IPS DF 6.9 (cell line): ENCODE results near the gene CHCHD5.
"Not testable (repeated sequence)": the region's sequence is repeated elsewhere in the genome, so short reads cannot be mapped to it uniquely, and the experiment has no call there.

Experiments used
- DNase-seq: peaks from one replicate; pipeline ENCODE4 v3.0.0-alpha.2; 2013; ENCODE audit warnings: low read depth, low spot score
- H3K27ac ChIP-seq: one replicate; pipeline ENCODE4 v1.5.1; 2013; ENCODE audit warnings: low read length, control low read depth
- H3K27me3 ChIP-seq: 2 replicates; pipeline ENCODE4 v1.6.1; 2013; ENCODE audit warnings: mild to moderate bottlenecking, low read length; ENCODE audit not compliant: control insufficient read depth, insufficient read depth
- H3K36me3 ChIP-seq: 2 replicates; pipeline ENCODE4 v1.6.1; 2013; ENCODE audit warnings: low read length; ENCODE audit not compliant: control insufficient read depth, insufficient read depth
- H3K4me1 ChIP-seq: 2 replicates; pipeline ENCODE4 v1.6.1; 2013; ENCODE audit warnings: low read length; ENCODE audit not compliant: control insufficient read depth, insufficient read depth
- H3K4me3 ChIP-seq: 2 replicates; pipeline ENCODE4 v1.5.1; 2013; ENCODE audit warnings: mild to moderate bottlenecking, low read length
- H3K9me3 ChIP-seq: 2 replicates; pipeline ENCODE4 v1.6.1; 2013; ENCODE audit warnings: low read length, inconsistent platforms; ENCODE audit not compliant: control insufficient read depth, insufficient read depth
- whole genome bisulfite sequencing: extraction: QIAGEN DNeasy Blood & Tissue Kit; methylation state at CpG from one replicate; pipeline ENCODE4 v1.1.7; 2013; ENCODE audit warnings: mixed read lengths, missing lambda C conversion rate; ENCODE audit not compliant: insufficient read length, insufficient coverage; 5-methylcytosine and 5-hydroxymethylcytosine counted together

The CHCHD5 gene

DNA sequence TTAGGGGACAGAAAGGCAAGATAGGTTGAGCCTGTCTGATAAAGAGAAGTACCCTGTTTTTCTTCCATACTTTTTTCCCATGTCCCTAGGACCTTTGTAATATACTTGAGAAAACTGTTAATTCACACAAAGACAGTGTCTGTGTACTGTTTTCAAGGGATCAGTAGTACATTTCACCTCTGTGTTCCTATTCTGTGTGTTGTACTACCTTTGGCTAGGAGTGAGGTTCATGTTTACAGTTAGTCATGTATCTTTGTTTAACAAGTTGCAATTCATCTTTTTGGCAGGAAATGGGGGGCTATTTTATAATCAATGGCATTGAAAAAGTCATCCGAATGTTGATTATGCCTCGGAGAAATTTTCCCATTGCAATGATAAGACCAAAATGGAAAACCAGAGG lies 35.4 kb upstream of the CHCHD5 start:
- no CpG with 5 or more reads among the region's 2 CpGs for WGBS
- no peak overlapping the region for H3K4me3 ChIP-seq
- no peaks in the 10 kb centered on the region for H3K27me3 ChIP-seq
- no peaks in the 10 kb centered on the region for H3K4me1 ChIP-seq
- no peak overlapping the region for H3K27ac ChIP-seq
- H3K36me3 ChIP-seq, result peaks cover 18% of the 10 kb centered on the region; the same call in 1 of the 2 replicates
- H3K9me3 ChIP-seq, result no peaks in the 10 kb centered on the region
- DNase-seq, result no peak

GRCh38 chr2:112566104-112566503 lies 18.3 kb upstream of the CHCHD5 start:
- WGBS, result no CpG with 5 or more reads among the region's 3 CpGs
- H3K36me3 ChIP-seq, result peaks cover 26% of the 10 kb centered on the region; the same call in 1 of the 2 replicates
- H3K27ac ChIP-seq, result no peak overlapping the region
- no peaks in the 10 kb centered on the region for H3K27me3 ChIP-seq
- H3K4me1 ChIP-seq, result no peaks in the 10 kb centered on the region; the same call in 1 of the 2 replicates
- no peaks in the 10 kb centered on the region for H3K9me3 ChIP-seq
- H3K4me3 ChIP-seq, result no peak overlapping the region
- no peak for DNase-seq

- H3K4me3 ChIP-seq, H3K27ac ChIP-seq, H3K4me1 ChIP-seq, H3K9me3 ChIP-seq, H3K27me3 ChIP-seq, DNase-seq: not testable (repeated sequence)
- H3K36me3 ChIP-seq, result peaks cover 26% of the 10 kb centered on the region; the same call in 1 of the 2 replicates
- no CpG with 5 or more reads among the region's 5 CpGs for WGBS
These were observed 17.9 kb upstream of the CHCHD5 start for GRCh38 chr2:112566508-112566907.

DNA sequence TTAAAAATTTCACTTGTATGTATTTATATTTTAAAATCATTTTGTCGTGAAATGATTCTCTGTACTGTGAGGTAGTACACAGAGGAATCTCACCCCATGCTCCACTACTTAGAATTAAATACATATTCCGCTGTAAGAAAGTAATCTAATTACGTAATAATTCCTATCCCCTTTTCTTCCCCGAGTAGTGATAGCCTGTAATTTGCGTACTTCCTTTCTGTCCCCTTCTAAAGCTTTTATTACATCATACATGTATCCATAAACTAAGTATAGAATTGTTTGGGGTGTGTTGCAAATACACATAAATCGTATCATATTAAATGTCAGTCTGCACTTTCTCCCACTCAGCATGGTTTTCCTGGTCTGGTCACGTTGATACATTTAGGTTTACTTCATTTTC lies 12.4 kb upstream of the CHCHD5 start:
- Histone ChIP-seq H3K9me3 (no peaks in the 10 kb centered on the region), H3K36me3 (peaks cover 33% of the 10 kb centered on the region; the same call in 1 of the 2 replicates), H3K4me3 (no peak overlapping the region), H3K27me3 (no peaks in the 10 kb centered on the region), H3K4me1 (no peaks in the 10 kb centered on the region), H3K27ac (no peak overlapping the region)
- DNase-seq, result no peak
- WGBS, result 100% methylated on average over 4 of the region's 7 CpGs

- no peaks in the 10 kb centered on the region for H3K27me3 ChIP-seq
- DNase-seq, result no peak
- no CpG with 5 or more reads among the region's 5 CpGs for WGBS
- H3K36me3 ChIP-seq, result peaks cover 22% of the 10 kb centered on the region; the same call in 1 of the 2 replicates
- H3K27ac ChIP-seq, result no peak overlapping the region
- H3K4me1 ChIP-seq, result no peaks in the 10 kb centered on the region
- H3K9me3 ChIP-seq, result no peaks in the 10 kb centered on the region
- H3K4me3 ChIP-seq, result no peak overlapping the region
These were observed 6.7 kb upstream of the CHCHD5 start for GRCh38 chr2:112577756-112578155.

DNA sequence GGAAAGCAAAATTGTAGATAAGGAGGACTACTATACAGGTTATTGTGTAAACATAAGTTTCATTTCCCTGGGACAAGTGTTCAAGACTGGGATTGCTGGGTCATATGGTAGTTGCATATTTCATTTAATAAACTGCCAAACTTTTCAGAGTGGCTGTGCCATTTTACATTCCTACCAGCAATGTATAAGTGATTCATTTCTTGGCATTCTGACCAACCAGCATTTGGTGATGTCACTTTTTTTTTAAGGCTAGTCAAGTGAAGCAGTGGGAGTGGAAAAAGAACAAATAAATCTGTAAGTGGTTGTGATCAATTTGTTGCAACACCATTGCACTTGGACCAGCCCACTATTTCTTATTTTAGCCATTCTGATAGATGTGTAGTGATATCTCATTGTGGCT lies 5.2 kb upstream of the CHCHD5 start:
- Histone ChIP-seq H3K4me1 (no peaks in the 10 kb centered on the region), H3K27me3 (no peaks in the 10 kb centered on the region), H3K36me3 (peaks cover 14% of the 10 kb centered on the region; the same call in 1 of the 2 replicates), H3K27ac (no peak overlapping the region), H3K4me3 (no peak overlapping the region), H3K9me3 (no peaks in the 10 kb centered on the region)
- no peak for DNase-seq

DNA sequence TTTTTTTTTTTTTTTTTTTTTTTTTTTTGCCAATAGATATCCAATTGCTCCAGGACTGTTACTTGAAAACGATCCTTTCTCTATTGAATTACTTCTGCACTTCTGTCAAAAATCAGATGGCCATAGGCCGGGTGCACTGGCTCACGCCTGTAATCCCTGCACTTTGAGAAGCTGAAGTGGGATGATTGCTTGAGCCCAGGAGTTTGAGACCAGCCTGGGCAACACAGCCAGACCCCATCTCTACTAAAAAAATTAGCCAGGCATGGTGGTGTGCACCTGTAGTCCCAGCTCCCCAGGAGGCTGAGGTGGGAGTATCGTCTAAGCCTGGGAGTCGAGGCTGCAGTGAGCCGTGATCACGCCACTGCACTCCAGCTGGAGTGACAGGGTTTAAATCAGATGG lies 4.3 kb upstream of the CHCHD5 start:
- H3K9me3 ChIP-seq, result no peaks in the 10 kb centered on the region
- H3K27ac ChIP-seq, result no peak overlapping the region
- no peaks in the 10 kb centered on the region for H3K27me3 ChIP-seq
- no peak for DNase-seq
- WGBS, result no CpG with 5 or more reads among the region's 7 CpGs
- peaks cover 8% of the 10 kb centered on the region; the same call in 1 of the 2 replicates for H3K36me3 ChIP-seq
- H3K4me3 ChIP-seq, result no peak overlapping the region
- H3K4me1 ChIP-seq, result no peaks in the 10 kb centered on the region

GRCh38 chr2:112582314-112582746 lies 2.1 kb upstream of the CHCHD5 start:
- DNase-seq, result no peak
- Histone ChIP-seq H3K27me3 (no peaks in the 10 kb centered on the region), H3K27ac (no peak overlapping the region), H3K4me1 (no peaks in the 10 kb centered on the region), H3K9me3 (no peaks in the 10 kb centered on the region), H3K36me3 (peaks cover 5% of the 10 kb centered on the region), H3K4me3 (no peak overlapping the region)
- no CpG with 5 or more reads among the region's 10 CpGs for WGBS

DNA sequence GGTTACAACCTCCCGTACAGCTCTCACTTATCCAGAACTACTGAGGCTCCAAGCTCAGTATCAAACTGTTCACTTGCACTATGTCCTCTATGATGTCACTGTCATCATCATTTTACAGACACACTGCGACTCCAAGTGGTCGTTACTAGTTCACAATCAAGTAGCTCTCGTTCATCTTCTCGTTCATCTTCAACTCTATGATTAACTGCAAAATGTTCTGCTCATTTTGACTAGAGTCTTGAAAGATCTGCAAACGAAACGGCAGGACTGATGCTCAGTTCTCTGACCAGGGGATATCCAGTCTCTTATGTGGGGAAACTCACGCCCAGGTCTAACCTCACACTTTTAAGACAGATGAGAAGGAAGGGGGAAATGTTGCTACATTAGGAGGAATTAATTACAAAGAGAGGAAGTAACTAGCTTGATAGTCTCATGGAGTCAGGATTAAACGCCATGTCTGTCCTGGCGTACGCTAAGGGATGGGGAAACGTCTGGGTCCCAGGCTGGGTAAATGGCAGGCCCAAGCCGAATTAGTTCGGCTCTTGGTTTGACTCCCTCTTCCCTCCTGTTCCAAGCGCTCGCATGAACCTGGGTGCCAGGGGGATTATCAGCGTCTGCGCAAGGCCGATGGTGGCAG lies 794 bp upstream of the CHCHD5 start:
- H3K27me3 ChIP-seq, result no peaks in the 10 kb centered on the region
- H3K4me3 ChIP-seq, result peak overlapping the region; percentile 87; the same call in 1 of the 2 replicates
- no peak for DNase-seq
- no CpG with 5 or more reads among the region's 19 CpGs for WGBS
- no peaks in the 10 kb centered on the region for H3K9me3 ChIP-seq
- no peak overlapping the region for H3K27ac ChIP-seq
- H3K36me3 ChIP-seq, result peaks cover 5% of the 10 kb centered on the region
- H3K4me1 ChIP-seq, result no peaks in the 10 kb centered on the region

DNA sequence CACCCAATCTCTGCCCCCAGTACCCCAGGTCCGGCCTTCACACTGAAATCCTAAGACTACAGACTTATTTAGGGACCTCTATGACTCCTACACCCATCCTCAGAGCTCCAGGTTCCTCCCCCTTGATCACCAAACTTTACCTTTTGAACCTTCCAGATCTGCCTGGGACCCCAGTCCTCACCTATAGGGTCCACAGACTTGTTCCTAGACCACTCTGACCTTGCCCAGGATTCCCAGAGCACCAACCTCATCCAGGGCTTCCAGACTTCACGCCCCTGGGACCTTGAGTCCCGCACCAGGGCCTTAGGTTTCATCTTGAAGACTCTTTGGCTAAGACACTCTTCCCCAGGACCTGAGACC lies 462 bp downstream of the CHCHD5 start:
- H3K4me3 ChIP-seq, result peak overlapping the region; percentile 87; the same call in 1 of the 2 replicates
- no peaks in the 10 kb centered on the region for H3K27me3 ChIP-seq
- no peak for DNase-seq
- no peaks in the 10 kb centered on the region for H3K4me1 ChIP-seq
- WGBS, result no CpG with 5 or more reads among the region's 3 CpGs
- no peak overlapping the region for H3K27ac ChIP-seq
- H3K36me3 ChIP-seq, result peaks cover 5% of the 10 kb centered on the region
- H3K9me3 ChIP-seq, result no peaks in the 10 kb centered on the region

- DNase-seq, result no peak
- WGBS, result no CpG with 5 or more reads among the region's 3 CpGs
- Histone ChIP-seq H3K27me3 (no peaks in the 10 kb centered on the region), H3K4me1 (no peaks in the 10 kb centered on the region), H3K27ac (no peak overlapping the region), H3K4me3 (no peak overlapping the region), H3K36me3 (peaks cover 5% of the 10 kb centered on the region), H3K9me3 (no peaks in the 10 kb centered on the region)
These were observed 991 bp downstream of the CHCHD5 start for GRCh38 chr2:112585400-112585799.
